Amygdala (tissue), 56 donors: ENCODE measurements around the gene PTGR3.
"Not testable (repeated sequence)": the region's sequence is repeated elsewhere in the genome, so short reads cannot be mapped to it uniquely, and the experiment has no call there.

Source experiments
- DNase-seq, 56 donors: peaks; one replicate each; lab custom pipeline; 2025; lab: John Stamatoyannopoulos, UW

The PTGR3 gene

GRCh38 chr18:75205514-75206132 is 3.3 kb downstream of the PTGR3 start:
- no peak for DNase-seq

- DNase-seq: no peak
Measured at GRCh38 chr18:75204732-75205513, 4.0 kb downstream of the PTGR3 start.

GRCh38 chr18:75204269-75204731 is 4.6 kb downstream of the PTGR3 start:
- DNase-seq: peak in 6 of 56 donors; percentile 23 to 59 (median 38)

GRCh38 chr18:75203416-75204268 is 5.3 kb downstream of the PTGR3 start:
- DNase-seq: peak in 13 of 56 donors; percentile 16 to 67 (median 44)

GRCh38 chr18:75202696-75203365 is 6.1 kb downstream of the PTGR3 start:
- DNase-seq: no peak

GRCh38 chr18:75201282-75202270 is 7.4 kb downstream of the PTGR3 start:
- no peak for DNase-seq

- DNase-seq: no peak
Measured at GRCh38 chr18:75200605-75201280, 8.2 kb downstream of the PTGR3 start.

GRCh38 chr18:75200071-75200470 is 8.9 kb downstream of the PTGR3 start:
- DNase-seq: no peak

GRCh38 chr18:75199327-75199726 is 9.6 kb downstream of the PTGR3 start:
- no peak for DNase-seq

GRCh38 chr18:75198036-75198435 is 10.9 kb downstream of the PTGR3 start:
- DNase-seq: no peak

- DNase-seq: no peak
Measured at GRCh38 chr18:75192899-75193298, 16.0 kb downstream of the PTGR3 start.

GRCh38 chr18:75189696-75190095 is 19.2 kb downstream of the PTGR3 start:
- no peak for DNase-seq

- DNase-seq: not testable (repeated sequence)
Measured at GRCh38 chr18:75187702-75188101, 21.2 kb downstream of the PTGR3 start.

- no peak for DNase-seq
Measured at GRCh38 chr18:75185460-75185859, 23.5 kb downstream of the PTGR3 start.

- peak in 5 of 56 donors; percentile 23 to 44 (median 28) for DNase-seq
Measured at GRCh38 chr18:75183973-75184493, 24.9 kb downstream of the PTGR3 start.

GRCh38 chr18:75183524-75183923 is 25.4 kb downstream of the PTGR3 start:
- DNase-seq: no peak

GRCh38 chr18:75179819-75180600 is 28.9 kb downstream of the PTGR3 start:
- DNase-seq: no peak

GRCh38 chr18:75178376-75178775 is 30.6 kb downstream of the PTGR3 start:
- no peak for DNase-seq
